K562 treated with DMSO at 1 percent for 48 hours (cell line): ENCODE results near the gene CALCR. TPM values are rescaled to one million over a fixed set of nuclear protein-coding genes. Genes with fewer than 3 reads are reported as not detected.

ENCODE experiments used
- total RNA-seq: library from RNA; unstranded; fragments of 300-600 nt; gene quantifications from 2 replicates; pipeline ENCODE4 v1.2.3, GENCODE V29; 2022; ENCODE audit warnings: low replicate concordance; ENCODE audit errors: extremely low read depth

CALCR gene
- total RNA-seq: not detected in 2 replicates

DNA sequence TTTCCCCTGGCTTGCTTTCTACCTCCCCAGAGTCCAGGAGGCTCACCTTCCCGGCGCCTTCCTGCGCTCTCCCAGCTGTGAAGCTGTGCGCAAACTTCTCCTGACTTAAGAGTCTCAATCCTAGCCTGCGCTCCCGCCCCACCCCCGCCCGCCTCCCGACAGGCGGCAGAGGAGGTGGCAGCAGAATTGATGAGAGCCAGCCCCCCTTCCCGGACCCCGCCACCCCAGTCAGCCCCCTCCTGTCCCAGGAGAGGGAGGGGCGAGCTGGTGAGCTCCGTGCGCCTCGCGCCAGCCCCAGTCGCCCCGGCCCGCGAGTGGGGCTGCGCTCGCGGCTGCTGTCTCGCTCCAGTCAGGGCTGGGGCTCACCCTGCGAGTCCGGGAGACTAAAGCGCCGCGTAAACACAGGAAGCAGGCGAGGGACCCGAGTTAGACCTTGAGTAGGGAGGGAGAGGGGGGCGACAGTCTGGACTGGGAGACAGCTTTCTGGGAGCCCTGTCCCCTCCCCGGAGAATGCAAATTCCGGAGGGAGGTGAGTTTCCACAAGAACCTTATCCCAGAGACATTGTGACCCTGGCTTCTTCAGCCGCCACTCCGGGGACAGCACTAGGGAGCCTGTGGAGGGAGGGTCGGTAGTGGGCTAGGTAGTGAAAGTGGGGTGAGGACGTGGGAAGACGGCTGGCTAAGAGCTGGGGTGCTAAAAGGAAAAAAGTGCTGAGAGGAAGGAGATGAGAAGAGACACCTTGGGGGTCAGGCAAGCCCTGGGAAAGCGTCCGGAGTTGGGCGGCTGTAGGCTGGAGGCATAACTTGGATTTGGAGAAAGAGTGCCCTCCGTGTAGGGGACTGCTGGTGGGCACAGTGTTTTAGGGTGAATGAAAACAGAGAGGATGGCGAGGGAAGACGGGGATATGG lies at the start of gene CALCR:
TSS of gene CALCR (minus strand) at position 79 of the 909 bp plus-strand sequence. CDS start 87,743 bp downstream, outside the sequence.

